Body of pancreas (tissue), 4 donors: ENCODE measurements around the gene DVL1. TPM values are rescaled to one million over a fixed set of nuclear protein-coding genes. Genes with fewer than 3 reads are reported as not detected.

Experiments
- ATAC-seq: fragments of 150-250 bp; one replicate; pipeline ENCODE4 v1.9.1; 2016
- DNase-seq, 4 donors: peaks; one replicate each; pipeline ENCODE4 v3.0.0-alpha.2; 2019
- H3K27ac ChIP-seq, 4 donors: fragments of 200-600 bp; sonication (generic); 1 replicate in 3 of 4; 2 replicates in 1 of 4; pipeline versions ENCODE4 v1.5.1 to v1.6.1; 2016 to 2019; ENCODE audit warnings: mild to moderate bottlenecking in 1 of 4, mixed read lengths in 1 of 4, moderate library complexity in 1 of 4
- H3K27me3 ChIP-seq, 2 donors: fragments of 200-600 bp; sonication (generic); one replicate each; pipeline ENCODE4 v1.6.0; 2016; ENCODE audit warnings: mild to moderate bottlenecking in 1 of 2
- H3K36me3 ChIP-seq, 2 donors: fragments of 200-600 bp; sonication (generic); replicated peaks in 1 of 2; 2 replicates each; pipeline ENCODE4 v1.5.1; 2016; ENCODE audit warnings: low read depth in 2 of 2; ENCODE audit not compliant: insufficient read depth in 1 of 2
- H3K4me1 ChIP-seq: fragments of 200-600 bp; sonication (generic); one replicate; pipeline ENCODE4 v1.6.0; 2016
- H3K4me3 ChIP-seq, 2 donors: fragments of 200-600 bp; sonication (generic); 1 replicate in 1 of 2; 2 replicates in 1 of 2; pipeline ENCODE4 v1.5.1; 2016 to 2019
- H3K9me3 ChIP-seq, 3 donors: fragments of 200-600 bp; sonication (generic); 1 replicate in 2 of 3; 2 replicates in 1 of 3; pipeline ENCODE4 v1.5.1; 2016
- CTCF ChIP-seq, 7 experiments: fragments of 450-650 bp in 4 of 7; fragments of 200-600 bp in 3 of 7; sonication (generic) in 3 of 7; IDR thresholded peaks; one replicate each; pipeline ENCODE4 v1.5.1; 2016 to 2019; ENCODE audit warnings: antibody characterized with exemption in 7 of 7
- POLR2A ChIP-seq, 3 donors: fragments of 450-650 bp; IDR thresholded peaks; one replicate each; pipeline ENCODE4 v1.6.1; 2016; ENCODE audit warnings: antibody characterized with exemption in 3 of 3, mild to moderate bottlenecking in 2 of 3
- WGBS, 2 donors: methylation state at CpG; one replicate each; pipeline ENCODE4 v1.1.5; 2017; 5-methylcytosine and 5-hydroxymethylcytosine counted together
- intact Hi-C: fragments of 100-400 bp; cut with DNase I; formaldehyde crosslinking; loops from one replicate; pipeline ENCODE4 v1.15.1; 2023
- total RNA-seq, 2 donors: library from RNA; depleted of rRNA; stranded (reverse); fragments of >200 nt; gene quantifications; one replicate each; pipeline ENCODE4 v1.1.0, GENCODE V29; 2016

The DVL1 gene
- total RNA-seq, 2 donors from 2014 or later, result 58.1 to 84.4 TPM

- no peak for DNase-seq
- no peaks in the 10 kb centered on the region for H3K9me3 ChIP-seq
- no peak overlapping the region for H3K27ac ChIP-seq
These were observed 46.2 kb downstream of the DVL1 start for GRCh38 chr1:1302951-1303509.

GRCh38 chr1:1302006-1302430 is 47.2 kb downstream of the DVL1 start:
- TF ChIP-seq POLR2A (IDR thresholded peaks at IDR 0.05) (no peak), CTCF (IDR thresholded peaks at IDR 0.05) (peak in 6 of 7 experiments; percentile 15 to 29 (median 18))
- Histone ChIP-seq H3K4me3 (no peak overlapping the region), H3K27ac (no peak overlapping the region), H3K36me3 (no peaks in the 10 kb centered on the region), H3K27me3 (no peaks in the 10 kb centered on the region), H3K9me3 (no peaks in the 10 kb centered on the region), H3K4me1 (peaks cover 30% of the 10 kb centered on the region)
- DNase-seq, result no peak
- 88% methylated on average over 9 of the region's 9 CpGs; no CpG with 5 or more reads in 1 of the 2 donors for WGBS, 2 donors
- intact Hi-C loops, result no loop called here
- ATAC-seq, result no peak

More at GRCh38 chr1:1302951-1303509, 46.2 kb downstream of the DVL1 start:
- intact Hi-C loops, result no loop called here
- 81% methylated on average over 24 of the region's 31 CpGs; no CpG with 5 or more reads in 1 of the 2 donors for WGBS, 2 donors
- Histone ChIP-seq H3K27me3 (no peaks in the 10 kb centered on the region), H3K4me1 (peaks cover 33% of the 10 kb centered on the region), H3K4me3 (no peak overlapping the region), H3K36me3 (no peaks in the 10 kb centered on the region)
- TF ChIP-seq POLR2A (IDR thresholded peaks at IDR 0.05), result no peak
- no peak for ATAC-seq

DNA sequence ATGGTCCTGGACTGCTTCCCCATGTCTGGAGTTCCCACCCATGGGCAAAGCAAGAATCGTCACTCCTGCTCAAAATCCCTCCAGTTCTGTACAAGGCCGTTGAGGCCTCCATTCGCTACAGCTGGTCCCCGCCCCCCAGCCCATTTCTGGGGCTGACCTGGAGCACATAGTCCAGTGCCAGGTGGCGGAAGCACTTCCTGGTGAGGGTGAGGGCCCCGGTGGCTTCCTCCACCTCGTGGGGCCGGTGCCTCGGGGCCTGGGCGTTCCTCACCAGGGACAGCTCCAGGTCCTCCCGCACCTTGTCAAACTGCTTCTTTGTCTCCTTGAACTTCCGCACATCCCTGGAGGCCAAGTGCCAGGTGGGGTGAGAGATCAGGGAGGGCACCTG is 48.9 kb downstream of the DVL1 start:
- H3K27ac ChIP-seq, result no peak overlapping the region
- H3K4me3 ChIP-seq, result no peak overlapping the region
- intact Hi-C loops, result no loop called here
- 86 to 90% methylated on average over 3 to 12 of the region's 12 CpGs for WGBS, 2 donors
- H3K36me3 ChIP-seq, result no peaks in the 10 kb centered on the region
- no peak for TF ChIP-seq POLR2A (IDR thresholded peaks at IDR 0.05)
- no peak for TF ChIP-seq CTCF (IDR thresholded peaks at IDR 0.05)
- H3K9me3 ChIP-seq, result no peaks in the 10 kb centered on the region
- H3K27me3 ChIP-seq, result no peaks in the 10 kb centered on the region
- ATAC-seq, result no peak
- peaks cover 13% of the 10 kb centered on the region for H3K4me1 ChIP-seq
- DNase-seq, result no peak

DNA sequence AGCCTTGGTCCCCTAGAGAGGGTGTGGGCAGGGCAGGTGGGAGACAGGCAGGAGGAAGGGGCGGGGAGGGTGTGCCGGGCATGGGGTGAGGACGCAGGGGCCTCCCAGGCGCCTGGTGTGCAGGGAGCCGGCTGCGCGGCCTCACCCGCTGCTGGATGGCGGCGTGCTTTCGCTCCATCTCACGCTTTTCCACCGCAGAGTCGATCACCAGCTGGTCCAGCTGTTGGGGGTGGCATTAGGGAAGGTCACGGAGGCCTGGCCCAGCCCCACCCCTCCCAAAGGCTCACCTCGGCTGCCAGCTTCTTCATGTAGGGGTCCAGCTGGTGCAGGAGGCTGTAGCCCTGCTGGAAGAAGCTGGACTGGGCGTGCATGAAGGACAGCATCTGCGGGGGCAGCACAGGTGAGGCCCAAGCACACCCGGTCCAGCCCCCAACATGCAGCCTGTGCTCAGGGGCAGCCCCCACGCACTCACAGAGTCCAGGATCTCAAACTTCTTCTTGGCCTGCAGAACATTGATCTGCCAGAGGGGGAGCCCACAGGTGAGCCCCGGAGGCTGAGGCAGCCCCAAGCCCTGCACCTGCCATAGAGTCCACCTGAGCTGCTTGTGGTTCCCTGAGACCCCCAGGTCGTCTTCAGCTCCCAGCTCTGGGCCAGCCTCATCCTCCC is 49.4 kb downstream of the DVL1 start:
- no peak for DNase-seq
- intact Hi-C loops, result loop anchor here (10.0 kb wide), 2 partner anchors 265 to 315 kb away; partner anchors contain the start of gene PERM1
- Histone ChIP-seq H3K36me3 (no peaks in the 10 kb centered on the region), H3K4me3 (no peak overlapping the region), H3K4me1 (peaks cover 8% of the 10 kb centered on the region), H3K27me3 (no peaks in the 10 kb centered on the region), H3K9me3 (no peaks in the 10 kb centered on the region), H3K27ac (no peak overlapping the region)
- ATAC-seq, result no peak
- TF ChIP-seq POLR2A (IDR thresholded peaks at IDR 0.05) (no peak), CTCF (IDR thresholded peaks at IDR 0.05) (peak in 4 of 7 experiments; percentile 14 to 29 (median 22))
- 88 to 96% methylated on average over 9 to 22 of the region's 22 CpGs for WGBS, 2 donors

- no peak for ATAC-seq
- DNase-seq, result no peak
These were observed 50.1 kb downstream of the DVL1 start for GRCh38 chr1:1298861-1299685.

More at GRCh38 chr1:1298861-1299685, 50.1 kb downstream of the DVL1 start:
- TF ChIP-seq POLR2A (IDR thresholded peaks at IDR 0.05) (no peak), CTCF (IDR thresholded peaks at IDR 0.05) (no peak)
- Histone ChIP-seq H3K4me1 (peaks cover under 1% of the 10 kb centered on the region), H3K9me3 (no peaks in the 10 kb centered on the region), H3K27me3 (no peaks in the 10 kb centered on the region), H3K27ac (no peak overlapping the region), H3K36me3 (no peaks in the 10 kb centered on the region), H3K4me3 (no peak overlapping the region)
- 84 to 92% methylated on average over 12 to 30 of the region's 30 CpGs for WGBS, 2 donors
- intact Hi-C loops, result loop anchor here (10.0 kb wide), 2 partner anchors 264 to 314 kb away; partner anchors contain the start of gene PERM1
